MM.1S (cell line): ENCODE measurements around the gene MBOAT2.

Experiments used
- DNase-seq: peaks from one replicate; pipeline ENCODE4 v3.0.0-alpha.2; 2015
- H2AFZ ChIP-seq: fragments of 300-600 bp; sonication (generic); 2 replicates; pipeline ENCODE4 v1.6.0; 2016; ENCODE audit warnings: antibody characterized with exemption, low read length
- H3F3A ChIP-seq: fragments of 300-600 bp; sonication (generic); 2 replicates; pipeline ENCODE4 v1.6.1; 2016; ENCODE audit warnings: mild to moderate bottlenecking, antibody characterized with exemption, low read length, moderate library complexity, mixed read lengths; ENCODE audit not compliant: insufficient read depth
- H3K27ac ChIP-seq: fragments of 300-600 bp; sonication (generic); 2 replicates; pipeline ENCODE4 v1.5.1; 2016; ENCODE audit warnings: mild to moderate bottlenecking, low read length
- H3K27me3 ChIP-seq: fragments of 300-600 bp; sonication (generic); replicated peaks from 2 replicates; pipeline ENCODE4 v1.6.0; 2016; ENCODE audit warnings: low read length; ENCODE audit not compliant: insufficient read depth
- H3K36me3 ChIP-seq: fragments of 300-600 bp; sonication (generic); replicated peaks from 2 replicates; pipeline ENCODE4 v1.6.1; 2016; ENCODE audit warnings: mild to moderate bottlenecking, low read length, mixed read lengths; ENCODE audit not compliant: insufficient read depth
- H3K4me1 ChIP-seq: fragments of 300-600 bp; sonication (generic); 2 replicates; pipeline ENCODE4 v1.6.1; 2016; ENCODE audit warnings: low read length, mixed read lengths
- H3K4me2 ChIP-seq: fragments of 300-600 bp; sonication (generic); 2 replicates; pipeline ENCODE4 v1.6.0; 2016; ENCODE audit warnings: low read depth, low read length
- H3K4me3 ChIP-seq: fragments of 300-600 bp; sonication (generic); 2 replicates; pipeline ENCODE4 v1.5.1; 2016; ENCODE audit warnings: low read length, mixed read lengths
- H3K79me2 ChIP-seq: fragments of 300-600 bp; sonication (generic); 2 replicates; pipeline ENCODE4 v1.6.1; 2016; ENCODE audit warnings: mixed run types, low read length, mixed read lengths
- H3K9ac ChIP-seq: fragments of 300-600 bp; sonication (generic); 2 replicates; pipeline ENCODE4 v1.6.1; 2016; ENCODE audit warnings: low read length, mixed read lengths
- H3K9me2 ChIP-seq: fragments of 300-600 bp; sonication (generic); replicated peaks from 2 replicates; pipeline ENCODE4 v1.6.1; 2016; ENCODE audit warnings: mild to moderate bottlenecking, low read length, mixed read lengths; ENCODE audit not compliant: insufficient read depth
- H3K9me3 ChIP-seq: fragments of 300-600 bp; sonication (generic); replicated peaks from 2 replicates; pipeline ENCODE4 v1.6.1; 2016; ENCODE audit warnings: mild to moderate bottlenecking, low read length, mixed read lengths; ENCODE audit not compliant: insufficient read depth
- H4K20me1 ChIP-seq: fragments of 300-600 bp; sonication (generic); 2 replicates; pipeline ENCODE4 v1.6.1; 2016; ENCODE audit warnings: mild to moderate bottlenecking, low read length, moderate library complexity, mixed read lengths; ENCODE audit not compliant: insufficient read depth
- CTCF ChIP-seq: fragments of 300-600 bp; sonication (generic); IDR thresholded peaks from 2 replicates; pipeline ENCODE4 v1.5.1; 2016; ENCODE audit warnings: antibody characterized with exemption, low read length, mixed read lengths
- EZH2 ChIP-seq: fragments of 300-600 bp; sonication (generic); optimal IDR thresholded peaks from 2 replicates; pipeline ENCODE3; 2017; ENCODE audit warnings: low read depth, mild to moderate bottlenecking, antibody characterized with exemption, low read length, mixed read lengths
- EZH2phosphoT487 ChIP-seq: fragments of 300-600 bp; sonication (generic); IDR thresholded peaks from 2 replicates; pipeline ENCODE4 v1.6.1; 2018; ENCODE audit warnings: antibody characterized with exemption, low read length

Gene MBOAT2

GRCh38 chr2:8999102-8999446, 4.4 kb downstream of the MBOAT2 start:
- no peaks in the 10 kb centered on the region for H3F3A ChIP-seq
- TF ChIP-seq EZH2phosphoT487 (no peak), EZH2 (no peak), CTCF (no peak)
- H3K36me3 ChIP-seq = no peaks in the 10 kb centered on the region
- H3K9me3 ChIP-seq = no peaks in the 10 kb centered on the region
- H3K79me2 ChIP-seq = 0 out of 2 replicates have a peak, but pooled peaks cover 6% of the 10 kb centered on the region
- no peak overlapping the region for H3K4me2 ChIP-seq
- DNase-seq = no peak
- H4K20me1 ChIP-seq = no peaks in the 10 kb centered on the region
- no peaks in the 10 kb centered on the region for H3K27me3 ChIP-seq
- no peaks in the 10 kb centered on the region for H3K9me2 ChIP-seq
- no peak overlapping the region for H2AFZ ChIP-seq
- H3K27ac ChIP-seq = no peak overlapping the region
- peaks cover 9% of the 10 kb centered on the region; the same call in 1 of the 2 replicates for H3K4me1 ChIP-seq
- H3K4me3 ChIP-seq = no peak overlapping the region
- H3K9ac ChIP-seq = no peak overlapping the region

- no peak overlapping the region for H3K9ac ChIP-seq
Observed at GRCh38 chr2:8998418-8999101, 4.9 kb downstream of the MBOAT2 start.

GRCh38 chr2:8997631-8998030, 5.9 kb downstream of the MBOAT2 start:
- Histone ChIP-seq H3K9ac (no peak overlapping the region), H3K9me2 (no peaks in the 10 kb centered on the region), H3F3A (no peaks in the 10 kb centered on the region), H2AFZ (no peak overlapping the region), H3K36me3 (no peaks in the 10 kb centered on the region), H3K27ac (no peak overlapping the region), H3K9me3 (no peaks in the 10 kb centered on the region), H3K4me2 (no peak overlapping the region), H4K20me1 (no peaks in the 10 kb centered on the region), H3K27me3 (no peaks in the 10 kb centered on the region), H3K4me3 (no peak overlapping the region), H3K79me2 (0 out of 2 replicates have a peak, but pooled peaks cover 5% of the 10 kb centered on the region), H3K4me1 (peaks cover 5% of the 10 kb centered on the region; the same call in 1 of the 2 replicates)
- DNase-seq = no peak
- TF ChIP-seq EZH2phosphoT487 (no peak), EZH2 (no peak), CTCF (no peak)

More at GRCh38 chr2:8998418-8999101, 4.9 kb downstream of the MBOAT2 start:
- no peaks in the 10 kb centered on the region for H3K9me2 ChIP-seq
- peaks cover 9% of the 10 kb centered on the region; the same call in 1 of the 2 replicates for H3K4me1 ChIP-seq
- H4K20me1 ChIP-seq = no peaks in the 10 kb centered on the region
- no peak overlapping the region for H2AFZ ChIP-seq
- H3K79me2 ChIP-seq = 0 out of 2 replicates have a peak, but pooled peaks cover 6% of the 10 kb centered on the region
- no peak for DNase-seq
- H3K4me3 ChIP-seq = no peak overlapping the region
- H3F3A ChIP-seq = no peaks in the 10 kb centered on the region
- H3K36me3 ChIP-seq = no peaks in the 10 kb centered on the region
- H3K27ac ChIP-seq = no peak overlapping the region
- H3K4me2 ChIP-seq = no peak overlapping the region
- TF ChIP-seq EZH2phosphoT487 (no peak), CTCF (no peak), EZH2 (no peak)
- no peaks in the 10 kb centered on the region for H3K9me3 ChIP-seq
- no peaks in the 10 kb centered on the region for H3K27me3 ChIP-seq
